Hepatic stellate cell (primary cell): ENCODE data around the gene KLHL35.
"Not testable (repeated sequence)": the region's sequence is repeated elsewhere in the genome, so short reads cannot be mapped to it uniquely, and the experiment has no call there.

Source experiments
- DNase-seq: peaks from one replicate; pipeline ENCODE4 v3.0.0; 2011; ENCODE audit warnings: low spot score

Gene KLHL35

GRCh38 chr11:75389925-75390324 is 43.1 kb downstream of the KLHL35 start:
- no peak for DNase-seq

- no peak for DNase-seq
Observed at GRCh38 chr11:75389276-75389605, 43.8 kb downstream of the KLHL35 start.

GRCh38 chr11:75388386-75389275 is 44.4 kb downstream of the KLHL35 start:
- peak; percentile 79 for DNase-seq

- DNase-seq, result no peak
Observed at GRCh38 chr11:75387736-75388294, 45.2 kb downstream of the KLHL35 start.

- no peak for DNase-seq
Observed at GRCh38 chr11:75386942-75387630, 45.9 kb downstream of the KLHL35 start.

GRCh38 chr11:75384438-75385080 is 48.4 kb downstream of the KLHL35 start:
- DNase-seq, result peak; percentile 87

GRCh38 chr11:75383246-75383645 is 49.8 kb downstream of the KLHL35 start:
- no peak for DNase-seq

- DNase-seq, result no peak
Observed at GRCh38 chr11:75380716-75381420, 52.1 kb downstream of the KLHL35 start.

- no peak for DNase-seq
Observed at GRCh38 chr11:75380245-75380644, 52.8 kb downstream of the KLHL35 start.

GRCh38 chr11:75378776-75379175 is 54.2 kb downstream of the KLHL35 start:
- not testable (repeated sequence) for DNase-seq

- no peak for DNase-seq
Observed at GRCh38 chr11:75376175-75376574, 56.8 kb downstream of the KLHL35 start.

- DNase-seq, result no peak
Observed at GRCh38 chr11:75375626-75376025, 57.4 kb downstream of the KLHL35 start.

- no peak for DNase-seq
Observed at GRCh38 chr11:75374646-75375045, 58.4 kb downstream of the KLHL35 start.

GRCh38 chr11:75373201-75373600 is 59.8 kb downstream of the KLHL35 start:
- DNase-seq, result no peak
